ENCODE data around the gene SLC22A7.

The SLC22A7 gene

GRCh38 chr6:43328528-43328927 is 30.5 kb downstream of the SLC22A7 start:
- no peak for DNase-seq (ENCODE audit: low read depth)
- H3K4me3 ChIP-seq (ENCODE audit: low read depth, low read length), result no peak overlapping the region

GRCh38 chr6:43331470-43331869 is 33.4 kb downstream of the SLC22A7 start:
- no peak for TF ChIP-seq CTCF (IDR thresholded peaks at IDR 0.05; ENCODE audit: insufficient read depth, low read depth, low read length, missing control alignments)
- no peak overlapping the region for H3K4me3 ChIP-seq (ENCODE audit: low read depth, low read length)
- DNase-seq (ENCODE audit: low read depth), result no peak

More at GRCh38 chr6:43328528-43328927, 30.5 kb downstream of the SLC22A7 start:
- no peak for TF ChIP-seq CTCF (IDR thresholded peaks at IDR 0.05; ENCODE audit: insufficient read depth, low read depth, low read length, missing control alignments)

GRCh38 chr6:43331891-43332290 is 33.8 kb downstream of the SLC22A7 start:
- TF ChIP-seq CTCF (IDR thresholded peaks at IDR 0.05; ENCODE audit: insufficient read depth, low read depth, low read length, missing control alignments), result no peak

GRCh38 chr6:43334466-43335095 is 36.5 kb downstream of the SLC22A7 start:
- peak; percentile 27 for TF ChIP-seq CTCF (IDR thresholded peaks at IDR 0.05; ENCODE audit: insufficient read depth, low read depth, low read length, missing control alignments)
- DNase-seq (ENCODE audit: low read depth), result peak; percentile 20

More at GRCh38 chr6:43331891-43332290, 33.8 kb downstream of the SLC22A7 start:
- no peak overlapping the region for H3K4me3 ChIP-seq (ENCODE audit: low read depth, low read length)
- no peak for DNase-seq (ENCODE audit: low read depth)

GRCh38 chr6:43335469-43335868 is 37.4 kb downstream of the SLC22A7 start:
- DNase-seq (ENCODE audit: low read depth), result no peak
- no peak for TF ChIP-seq CTCF (IDR thresholded peaks at IDR 0.05; ENCODE audit: insufficient read depth, low read depth, low read length, missing control alignments)
- no peak overlapping the region for H3K4me3 ChIP-seq (ENCODE audit: low read depth, low read length)

More at GRCh38 chr6:43334466-43335095, 36.5 kb downstream of the SLC22A7 start:
- H3K4me3 ChIP-seq (ENCODE audit: low read depth, low read length), result no peak overlapping the region

GRCh38 chr6:43336382-43336781 is 38.3 kb downstream of the SLC22A7 start:
- H3K4me3 ChIP-seq (ENCODE audit: low read depth, low read length), result no peak overlapping the region
- DNase-seq (ENCODE audit: low read depth), result no peak
- no peak for TF ChIP-seq CTCF (IDR thresholded peaks at IDR 0.05; ENCODE audit: insufficient read depth, low read depth, low read length, missing control alignments)

- DNase-seq (ENCODE audit: low read depth), result peak; percentile 39
- H3K4me3 ChIP-seq (ENCODE audit: low read depth, low read length), result no peak overlapping the region
- no peak for TF ChIP-seq CTCF (IDR thresholded peaks at IDR 0.05; ENCODE audit: insufficient read depth, low read depth, low read length, missing control alignments)
Observed at GRCh38 chr6:43338243-43338642, 40.2 kb downstream of the SLC22A7 start.
